HL-60/S4 treated with phorbol 12-myristate 13-acetate at 8.2 ng/mL for 4 days and 3 days (cell line): ENCODE results near the gene ZNF667.

Experiments
- in situ Hi-C: fragments of 300-500 bp; cut with MboI; formaldehyde crosslinking; loops from 2 replicates; pipeline ENCODE4 v1.15.0; 2022; ENCODE audit warnings: low sequenced_read_pairs

ZNF667 gene

GRCh38 chr19:56476651-56477428 is at the start of gene ZNF667:
Gene ZNF667 (minus strand): TSS chr19:56477345. CDS start chr19:56462370, 14,975 bp downstream.
- in situ Hi-C loops: no loop called here

GRCh38 chr19:56525214-56525860 is 48.2 kb upstream of the ZNF667 start:
- in situ Hi-C loops: no loop called here

- in situ Hi-C loops: no loop called here
These were observed 31.2 kb upstream of the ZNF667 start for GRCh38 chr19:56508290-56508778.

- in situ Hi-C loops: no loop called here
These were observed 30.5 kb upstream of the ZNF667 start, which contains the start of gene ZNF471 for GRCh38 chr19:56507446-56508289. Gene ZNF471 (plus strand): TSS chr19:56507855. CDS start chr19:56511572, 3,717 bp downstream.

GRCh38 chr19:56504581-56504980 is 27.4 kb upstream of the ZNF667 start:
- in situ Hi-C loops: no loop called here

GRCh38 chr19:56491399-56491798 is 14.3 kb upstream of the ZNF667 start:
- in situ Hi-C loops: no loop called here

GRCh38 chr19:56477429-56478338 is 539 bp upstream of the ZNF667 start:
- in situ Hi-C loops: no loop called here

- in situ Hi-C loops: no loop called here
These were observed 1.1 kb downstream of the ZNF667 start for GRCh38 chr19:56476093-56476492.

- in situ Hi-C loops: no loop called here
These were observed 2.8 kb downstream of the ZNF667 start for GRCh38 chr19:56474308-56474707.

GRCh38 chr19:56441206-56441792 is 35.8 kb downstream of the ZNF667 start:
- in situ Hi-C loops: no loop called here

- in situ Hi-C loops: no loop called here
These were observed 53.2 kb downstream of the ZNF667 start for GRCh38 chr19:56423985-56424353.

- in situ Hi-C loops: no loop called here
These were observed 53.7 kb downstream of the ZNF667 start for GRCh38 chr19:56423276-56423984.

GRCh38 chr19:56405062-56405461 is 72.1 kb downstream of the ZNF667 start:
- in situ Hi-C loops: no loop called here

GRCh38 chr19:56404705-56405056 is 72.5 kb downstream of the ZNF667 start:
- in situ Hi-C loops: no loop called here

GRCh38 chr19:56403764-56404704 is 73.1 kb downstream of the ZNF667 start, which contains the start of gene ZNF583:
Gene ZNF583 (plus strand): TSS chr19:56404332. CDS start chr19:56407115, 2,783 bp downstream.
- in situ Hi-C loops: no loop called here

- in situ Hi-C loops: no loop called here
These were observed 73.9 kb downstream of the ZNF667 start for GRCh38 chr19:56403261-56403660.

GRCh38 chr19:56400485-56400884 is 76.7 kb downstream of the ZNF667 start:
- in situ Hi-C loops: no loop called here

- in situ Hi-C loops: no loop called here
These were observed 78.3 kb downstream of the ZNF667 start for GRCh38 chr19:56398809-56399208.
